Stimulated activated memory B cell treated with anti-CD40 and anti-IgM and Interleukin-4, amounts not matched to agents 10 μg/mL and 1 μg/mL and 100 μg/mL, for 72 hours (primary cell): ENCODE data around the gene S100A4.
"Not testable (repeated sequence)": the region's sequence is repeated elsewhere in the genome, so short reads cannot be mapped to it uniquely, and the experiment has no call there.

Experiments
- ATAC-seq: fragments of 150-1000 bp; cut with Tn5 transposase; 2 replicates; pipeline ENCODE4 v1.10.0; 2021
- H3K27ac Mint-ChIP-seq: one replicate; pipeline ENCODE4 v1.8.0; 2022; ENCODE audit warnings: mild to moderate bottlenecking, mixed read lengths
- H3K27me3 Mint-ChIP-seq: one replicate; pipeline ENCODE4 v1.8.0; 2022; ENCODE audit warnings: mixed read lengths
- H3K36me3 Mint-ChIP-seq: one replicate; pipeline ENCODE4 v1.8.0; 2022; ENCODE audit warnings: mixed read lengths
- H3K4me1 Mint-ChIP-seq: one replicate; pipeline ENCODE4 v1.8.0; 2022; ENCODE audit warnings: mixed read lengths
- H3K4me3 Mint-ChIP-seq: one replicate; pipeline ENCODE4 v1.8.0; 2022; ENCODE audit warnings: mild to moderate bottlenecking, moderate library complexity, mixed read lengths
- H3K9me3 Mint-ChIP-seq: one replicate; pipeline ENCODE4 v1.8.0; 2022; ENCODE audit warnings: mixed read lengths

Gene S100A4

DNA sequence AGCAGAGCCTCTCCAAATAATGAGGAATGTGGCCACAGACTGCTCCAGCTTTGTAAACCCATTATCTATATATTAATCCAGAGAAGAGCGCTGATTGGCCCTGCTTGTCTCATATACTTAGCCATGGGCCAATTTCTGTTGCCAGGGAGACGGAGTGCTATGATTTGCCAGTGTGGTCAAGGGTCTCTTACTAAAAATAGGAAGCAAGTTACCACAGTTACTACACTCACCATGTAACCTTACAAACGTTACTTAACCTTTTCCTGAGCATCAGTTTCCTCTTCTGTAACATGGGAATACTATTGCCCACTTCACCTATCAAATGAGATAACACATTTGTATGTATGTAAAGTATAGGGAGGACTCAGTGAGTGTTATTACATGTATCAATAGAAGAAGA lies 27.7 kb upstream of the S100A4 start:
- Mint-ChIP-seq H3K4me1 (peaks cover 29% of the 10 kb centered on the region), H3K27ac (peak overlapping the region; percentile 44), H3K9me3 (no peaks in the 10 kb centered on the region), H3K4me3 (no peak overlapping the region), H3K36me3 (no peaks in the 10 kb centered on the region), H3K27me3 (peaks cover 12% of the 10 kb centered on the region)
- no peak for ATAC-seq

DNA sequence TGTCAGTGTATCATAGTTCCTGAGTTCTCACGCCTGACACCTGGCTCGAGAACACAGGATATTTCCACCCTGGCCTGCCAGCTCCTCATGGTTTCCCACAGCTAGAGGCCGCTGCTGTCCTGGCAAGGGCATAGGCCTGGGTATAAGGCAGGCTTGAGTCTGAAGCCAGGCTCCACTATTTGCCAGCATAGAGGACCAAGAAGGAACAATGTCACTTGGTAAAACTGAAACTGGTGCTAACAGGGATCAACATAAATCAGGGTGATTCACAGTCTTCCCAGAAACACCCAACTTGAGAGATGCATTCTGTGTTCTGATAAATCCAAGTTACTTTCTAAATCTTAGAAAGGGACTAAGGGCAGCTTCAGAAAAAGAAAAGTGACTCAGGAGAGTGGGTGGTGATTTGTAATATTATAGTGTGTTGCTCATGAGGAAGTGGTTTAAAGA lies 27.0 kb upstream of the S100A4 start:
- Mint-ChIP-seq H3K4me1 (peaks cover 34% of the 10 kb centered on the region), H3K27me3 (peaks cover 4% of the 10 kb centered on the region), H3K9me3 (no peaks in the 10 kb centered on the region), H3K27ac (peak overlapping the region; percentile 44), H3K36me3 (no peaks in the 10 kb centered on the region), H3K4me3 (no peak overlapping the region)
- peak; percentile 93 for ATAC-seq

DNA sequence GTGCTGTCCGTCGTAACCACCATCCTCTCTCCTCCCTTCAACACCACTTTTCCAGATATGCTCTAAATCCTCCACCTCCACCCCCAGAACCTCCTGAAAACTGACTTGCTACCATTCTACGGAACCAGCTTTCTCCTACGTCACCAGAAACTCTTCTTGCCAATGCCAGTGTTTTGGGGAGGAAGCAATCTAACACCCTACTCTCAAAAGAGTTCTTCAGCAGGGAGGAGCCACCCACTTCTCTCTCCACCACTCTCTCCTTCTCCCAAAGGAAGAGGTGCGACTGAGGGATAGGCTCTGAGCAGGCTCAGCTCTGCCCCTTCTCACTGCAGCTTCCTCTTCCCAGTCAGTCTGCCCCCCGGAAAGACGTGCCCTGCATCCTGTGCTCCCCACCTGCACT lies 26.1 kb upstream of the S100A4 start:
- H3K27ac Mint-ChIP-seq, result no peak overlapping the region
- no peak for ATAC-seq
- no peak overlapping the region for H3K4me3 Mint-ChIP-seq
- no peaks in the 10 kb centered on the region for H3K9me3 Mint-ChIP-seq
- no peaks in the 10 kb centered on the region for H3K27me3 Mint-ChIP-seq
- no peaks in the 10 kb centered on the region for H3K36me3 Mint-ChIP-seq
- H3K4me1 Mint-ChIP-seq, result peaks cover 33% of the 10 kb centered on the region

DNA sequence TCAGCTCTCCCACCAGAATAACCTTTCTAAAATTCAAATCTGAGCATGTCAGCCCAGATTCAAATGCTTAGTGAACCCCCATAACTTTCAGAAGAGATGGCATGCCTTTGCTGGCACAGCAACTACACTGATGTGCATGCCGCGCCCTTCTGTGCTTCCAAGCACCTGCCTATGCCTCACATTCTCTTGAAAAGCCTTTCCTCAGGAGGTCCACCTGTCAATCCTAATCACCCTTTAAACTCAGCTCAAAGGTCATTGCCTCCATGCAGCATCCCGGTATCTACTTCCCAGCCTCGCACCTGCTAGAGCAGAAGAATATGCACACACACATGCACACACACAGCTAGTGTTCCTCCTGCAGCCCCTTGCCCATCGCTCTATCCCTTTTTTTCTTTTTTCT lies 25.3 kb upstream of the S100A4 start:
- ATAC-seq, result no peak
- peaks cover 42% of the 10 kb centered on the region for H3K4me1 Mint-ChIP-seq

DNA sequence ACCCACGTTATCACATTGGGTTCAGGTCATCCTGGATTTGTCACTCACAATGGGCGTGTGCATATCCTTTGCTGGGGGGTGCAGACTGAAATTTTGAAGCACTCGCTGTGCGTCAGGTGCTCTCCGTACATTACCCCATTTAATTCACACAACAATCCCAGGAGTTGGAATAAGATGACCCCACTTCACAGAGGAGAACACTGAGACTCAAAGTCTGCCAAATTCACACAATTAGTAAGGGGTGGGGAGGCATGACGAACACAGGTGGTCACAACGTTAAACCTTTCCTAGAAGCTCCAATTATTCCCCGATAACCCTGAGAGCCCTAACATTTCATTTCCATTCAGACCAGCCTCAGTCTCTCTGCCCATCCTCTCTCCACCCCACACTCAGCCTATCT lies 23.9 kb upstream of the S100A4 start:
- Mint-ChIP-seq H3K4me1 (peaks cover 51% of the 10 kb centered on the region), H3K9me3 (no peaks in the 10 kb centered on the region), H3K27ac (no peak overlapping the region), H3K4me3 (no peak overlapping the region), H3K27me3 (no peaks in the 10 kb centered on the region), H3K36me3 (no peaks in the 10 kb centered on the region)
- ATAC-seq, result no peak

More for the DNA sequence above, 25.3 kb upstream of the S100A4 start:
- Mint-ChIP-seq H3K9me3 (no peaks in the 10 kb centered on the region), H3K27ac (peak overlapping the region; percentile 12), H3K36me3 (no peaks in the 10 kb centered on the region), H3K27me3 (no peaks in the 10 kb centered on the region), H3K4me3 (no peak overlapping the region)

DNA sequence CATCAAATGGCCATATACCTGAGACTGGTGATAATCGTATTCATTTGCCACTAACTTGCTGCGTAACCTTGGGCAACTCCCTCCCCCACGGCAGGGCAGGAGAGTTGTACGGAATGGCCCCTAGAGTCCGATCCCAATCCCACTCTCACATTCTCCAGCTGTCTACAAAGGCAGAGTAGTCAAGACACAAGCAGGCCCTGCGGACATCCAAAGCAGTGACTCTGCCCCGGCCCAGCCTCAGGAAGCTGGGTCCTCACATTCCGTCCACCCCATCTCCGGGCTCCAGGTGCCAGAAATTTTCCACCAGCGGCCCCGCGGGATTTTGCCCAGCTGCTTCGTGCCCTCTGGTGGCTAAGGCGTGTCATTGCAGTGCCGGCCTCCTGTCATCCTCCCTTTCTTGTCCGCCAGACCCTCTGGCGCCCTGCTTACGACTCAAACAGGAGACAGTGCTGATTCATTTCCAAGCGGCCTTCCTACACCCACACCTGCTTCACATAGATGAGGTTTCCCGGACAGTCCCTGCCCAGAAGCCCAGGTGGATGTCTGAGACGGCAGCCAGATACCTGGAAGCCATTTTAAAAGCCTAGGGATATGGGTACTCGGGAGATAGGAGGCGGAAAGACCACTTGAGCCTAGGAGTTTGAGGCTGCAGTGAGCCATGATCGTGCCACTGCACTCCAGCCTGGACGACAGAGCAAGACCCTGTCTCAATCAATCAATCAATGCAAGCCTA lies 22.9 kb upstream of the S100A4 start:
- peak overlapping the region; percentile 58 for H3K27ac Mint-ChIP-seq
- H3K4me1 Mint-ChIP-seq, result peaks cover 51% of the 10 kb centered on the region
- ATAC-seq, result peak; percentile 53
- no peaks in the 10 kb centered on the region for H3K9me3 Mint-ChIP-seq
- no peaks in the 10 kb centered on the region for H3K27me3 Mint-ChIP-seq
- peak overlapping the region; percentile 65 for H3K4me3 Mint-ChIP-seq
- no peaks in the 10 kb centered on the region for H3K36me3 Mint-ChIP-seq

DNA sequence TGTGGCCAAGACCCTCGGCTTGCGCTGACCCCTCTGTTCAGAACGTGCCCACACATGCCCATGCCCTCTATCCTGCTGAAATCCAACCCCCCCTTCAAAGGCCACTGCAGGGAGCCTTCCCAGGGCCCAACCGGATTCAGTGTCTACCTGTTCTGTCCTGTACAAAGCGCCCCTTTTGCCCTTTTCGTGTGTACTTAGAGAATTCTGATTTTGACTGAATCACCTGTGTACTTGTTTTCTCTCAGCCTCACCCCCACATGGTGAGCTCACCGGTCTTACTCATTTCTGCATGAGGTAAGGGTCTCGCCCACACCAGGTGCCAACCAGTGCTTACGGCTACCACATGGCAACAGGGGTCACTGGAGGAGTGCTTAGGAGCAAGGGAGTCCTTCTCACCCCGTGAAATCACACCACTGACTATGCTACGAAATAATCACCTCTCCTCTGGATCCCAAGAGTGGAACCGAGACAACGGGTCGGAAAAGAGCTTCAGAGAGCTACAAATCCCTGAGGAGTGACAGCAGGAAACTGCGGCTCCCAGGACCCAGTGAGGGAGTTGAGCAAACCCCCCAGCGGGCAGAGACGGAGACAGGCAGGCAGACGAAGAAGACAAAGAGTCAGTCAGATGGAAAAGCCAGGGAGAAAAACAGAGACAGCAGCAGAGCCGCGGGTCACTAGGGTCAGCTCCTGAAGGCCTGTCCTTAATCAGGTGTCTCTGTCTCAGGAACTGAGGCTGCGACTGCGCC lies 22.2 kb upstream of the S100A4 start:
- Mint-ChIP-seq H3K4me1 (peaks cover 45% of the 10 kb centered on the region), H3K9me3 (no peaks in the 10 kb centered on the region), H3K36me3 (no peaks in the 10 kb centered on the region), H3K27ac (peak overlapping the region; percentile 58), H3K4me3 (no peak overlapping the region), H3K27me3 (no peaks in the 10 kb centered on the region)
- no peak for ATAC-seq

DNA sequence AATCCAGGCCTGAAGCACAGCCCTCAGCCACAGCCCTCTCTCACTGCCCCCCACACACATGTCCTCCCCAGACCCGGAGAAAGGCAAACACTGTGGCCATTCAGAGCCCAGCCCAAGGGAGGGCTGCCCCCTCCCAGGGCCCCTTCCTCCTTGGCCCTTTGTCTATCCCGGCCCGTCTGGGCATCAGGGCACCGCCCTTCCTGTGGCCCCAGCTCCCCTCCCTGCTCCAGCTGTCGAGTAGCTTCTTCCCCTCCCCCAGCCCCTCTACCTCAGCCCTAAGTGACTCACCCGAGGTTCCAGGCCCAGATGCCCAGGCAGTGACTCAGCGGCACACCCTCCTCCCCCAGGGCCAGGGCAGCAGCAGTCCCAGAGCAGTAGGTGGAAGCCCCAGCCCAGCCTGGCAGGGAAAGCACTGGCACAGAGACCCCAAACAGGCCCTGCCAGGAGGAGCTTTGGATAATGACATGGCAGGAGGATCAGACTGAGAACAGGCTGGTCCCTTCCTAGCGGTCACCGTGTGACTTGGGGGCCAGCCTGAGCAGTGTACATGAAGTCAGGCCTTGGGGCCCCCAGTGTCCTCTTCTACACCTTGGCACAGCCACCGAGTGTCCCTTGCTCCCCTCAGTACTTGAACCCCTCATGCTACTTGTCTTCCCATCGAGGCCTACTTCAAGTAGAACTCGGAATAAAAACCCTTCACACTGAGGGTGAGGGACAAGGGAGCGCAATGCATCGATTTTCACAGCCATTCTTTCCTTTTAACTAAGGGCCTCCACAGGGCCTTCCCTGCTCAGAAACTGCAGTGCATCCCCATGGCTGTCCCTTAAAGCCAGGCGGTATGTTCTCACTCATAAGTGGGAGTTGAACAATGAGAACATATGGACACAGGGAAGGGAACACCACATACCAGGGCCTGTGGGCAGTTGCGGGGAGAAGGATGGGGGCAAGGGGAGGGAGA lies 21.1 kb upstream of the S100A4 start:
- Mint-ChIP-seq H3K9me3 (no peaks in the 10 kb centered on the region), H3K36me3 (no peaks in the 10 kb centered on the region), H3K27ac (peak overlapping the region; percentile 89), H3K4me3 (peak overlapping the region; percentile 8), H3K4me1 (peaks cover 40% of the 10 kb centered on the region), H3K27me3 (no peaks in the 10 kb centered on the region)
- ATAC-seq, result peak; percentile 81

DNA sequence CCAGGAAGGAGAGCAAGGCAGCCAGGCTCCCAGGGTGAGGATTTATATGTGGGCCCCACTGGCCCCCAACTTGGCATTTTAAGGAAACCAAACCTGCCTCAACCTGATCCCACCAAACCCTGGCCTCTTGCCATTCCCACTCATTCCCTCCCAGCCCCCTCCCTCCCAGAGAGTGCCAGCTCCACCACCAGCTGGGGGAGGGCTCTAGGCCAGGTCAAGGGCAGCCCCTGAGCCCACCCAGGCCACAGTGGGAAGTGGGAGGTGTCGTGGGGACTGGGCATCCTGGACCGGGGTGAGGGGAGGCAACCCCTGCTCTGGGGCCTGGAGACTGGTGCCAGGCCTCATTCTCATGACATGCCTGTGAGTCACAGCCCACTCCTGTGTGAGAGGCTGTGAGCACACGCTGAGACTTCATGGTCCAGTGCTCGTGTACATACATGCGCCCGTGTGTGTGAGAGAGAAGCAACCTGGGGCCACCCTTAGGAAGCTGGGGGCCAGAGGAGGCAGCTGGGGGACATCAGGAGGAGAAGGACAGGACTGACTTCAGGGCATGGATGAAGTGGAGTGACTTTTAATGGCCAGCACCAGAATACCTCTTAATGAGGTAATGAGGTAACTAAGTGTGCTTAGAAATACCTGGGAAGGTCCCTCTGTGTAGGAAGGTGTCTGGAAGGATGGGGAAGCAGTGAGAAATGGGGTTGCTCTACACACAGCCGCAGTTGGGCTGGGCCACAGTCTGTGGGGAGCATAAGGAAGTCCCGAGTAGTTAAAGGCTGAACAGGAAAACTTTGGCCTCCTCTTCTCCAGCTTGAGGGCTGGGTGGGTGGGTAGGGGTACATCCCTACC lies 20.1 kb upstream of the S100A4 start, which contains the start of gene S100A2:
Gene S100A2 (minus strand): TSS at position 316 of the 846 bp plus-strand sequence. CDS start 1,967 bp downstream, outside the sequence.
- peak within 1 kb of the TSS; percentile 18 for H3K4me3 Mint-ChIP-seq
- peak; percentile 77 for ATAC-seq
- H3K36me3 Mint-ChIP-seq, result no peaks in the 10 kb centered on the region
- H3K27me3 Mint-ChIP-seq, result no peaks in the 10 kb centered on the region
- H3K4me1 Mint-ChIP-seq, result peaks cover 40% of the 10 kb centered on the region
- no peaks in the 10 kb centered on the region for H3K9me3 Mint-ChIP-seq
- peak within 1 kb of the TSS; percentile 89 for H3K27ac Mint-ChIP-seq

DNA sequence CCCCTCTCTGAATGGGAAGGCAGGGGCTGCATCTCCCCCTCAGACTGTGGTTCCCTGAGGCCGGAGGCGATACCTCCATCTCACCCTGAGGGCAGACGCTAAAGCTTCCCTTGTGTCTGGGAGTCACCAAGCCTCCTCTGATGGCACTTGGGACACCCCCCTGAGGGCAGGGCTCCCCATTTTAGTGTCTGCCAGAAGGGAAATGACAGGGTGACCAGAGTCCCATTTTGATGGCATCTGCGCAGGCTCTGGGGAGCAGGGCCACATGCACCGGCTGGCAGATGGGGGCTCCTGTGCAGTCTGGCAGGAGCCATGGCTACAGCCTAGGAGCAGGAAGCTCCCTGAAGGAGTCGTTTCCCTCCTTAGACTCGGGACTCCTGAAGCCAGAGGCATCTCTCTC lies 18.4 kb upstream of the S100A4 start:
- Mint-ChIP-seq H3K27ac (no peak overlapping the region), H3K27me3 (no peaks in the 10 kb centered on the region), H3K36me3 (no peaks in the 10 kb centered on the region), H3K4me3 (no peak overlapping the region), H3K4me1 (peaks cover 40% of the 10 kb centered on the region), H3K9me3 (no peaks in the 10 kb centered on the region)
- no peak for ATAC-seq

DNA sequence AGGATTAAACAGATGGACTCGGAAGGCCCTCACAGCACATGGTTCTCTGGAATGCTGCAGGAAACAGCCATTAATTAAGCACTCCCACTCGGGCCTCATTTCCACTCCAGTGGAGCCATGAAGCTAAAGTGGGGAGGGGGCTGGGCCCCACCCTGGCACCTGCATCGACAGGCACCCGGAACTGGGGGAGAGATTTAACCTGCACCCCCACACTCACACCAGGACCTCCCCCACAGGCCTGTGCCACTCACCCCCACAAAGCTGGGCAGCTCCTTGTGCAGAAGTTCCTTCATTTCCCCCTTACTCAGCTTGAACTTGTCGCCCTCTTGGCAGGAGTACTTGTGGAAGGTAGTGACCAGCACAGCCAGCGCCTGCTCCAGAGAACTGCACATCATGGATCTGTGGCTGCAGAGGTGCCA lies 17.9 kb upstream of the S100A4 start:
- no peaks in the 10 kb centered on the region for H3K27me3 Mint-ChIP-seq
- H3K4me1 Mint-ChIP-seq, result peaks cover 35% of the 10 kb centered on the region
- ATAC-seq, result no peak
- no peaks in the 10 kb centered on the region for H3K36me3 Mint-ChIP-seq
- no peaks in the 10 kb centered on the region for H3K9me3 Mint-ChIP-seq
- no peak overlapping the region for H3K4me3 Mint-ChIP-seq
- no peak overlapping the region for H3K27ac Mint-ChIP-seq

DNA sequence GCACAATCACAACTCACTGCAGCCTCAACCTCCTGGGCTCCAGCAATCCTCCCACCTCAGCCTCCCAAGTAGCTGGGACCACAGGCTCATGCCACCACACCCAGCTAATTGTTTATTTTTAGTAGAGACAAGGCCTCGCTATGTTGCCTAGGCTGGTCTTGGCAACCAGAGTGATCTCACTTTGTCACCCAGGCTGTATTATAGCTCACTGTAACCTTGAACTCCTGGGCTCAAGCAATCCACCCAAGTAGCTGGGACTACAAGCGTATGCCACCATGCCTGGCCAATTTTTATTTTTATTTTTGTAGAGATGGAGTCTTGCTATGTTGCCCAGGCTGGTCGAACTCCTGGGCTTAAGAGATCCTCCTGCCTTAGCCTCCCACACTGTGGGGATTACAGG lies 16.4 kb upstream of the S100A4 start:
- not testable (repeated sequence) for H3K36me3 Mint-ChIP-seq, H3K27me3 Mint-ChIP-seq, ATAC-seq, H3K9me3 Mint-ChIP-seq, H3K4me3 Mint-ChIP-seq, H3K27ac Mint-ChIP-seq
- peaks cover 21% of the 10 kb centered on the region for H3K4me1 Mint-ChIP-seq

DNA sequence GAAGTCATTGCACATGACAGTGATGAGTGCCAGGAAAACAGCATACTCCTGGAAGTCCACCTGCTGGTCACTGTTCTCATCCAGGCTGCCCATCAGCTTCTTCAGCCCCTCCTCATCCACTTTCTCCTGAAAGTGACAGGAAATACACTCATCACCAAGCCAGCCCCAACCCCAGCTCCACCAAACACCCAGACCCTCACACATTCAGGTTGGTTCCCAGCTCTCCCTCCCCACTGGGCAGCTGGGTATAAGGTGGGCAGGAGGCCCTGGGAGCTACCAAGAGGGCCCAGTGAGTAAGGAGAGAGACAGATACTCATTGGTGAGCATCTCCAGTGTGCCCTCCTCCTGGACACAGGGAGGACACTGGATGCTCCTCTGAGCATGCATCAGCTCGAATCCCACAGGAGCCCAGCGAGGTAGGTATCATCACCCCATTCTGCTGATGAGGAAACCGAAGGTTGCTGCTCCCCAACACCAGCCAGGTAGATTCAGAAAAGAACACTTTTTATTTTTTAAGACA lies 15.9 kb upstream of the S100A4 start:
- Mint-ChIP-seq H3K27ac (no peak overlapping the region), H3K27me3 (no peaks in the 10 kb centered on the region), H3K4me3 (no peak overlapping the region), H3K4me1 (peaks cover 16% of the 10 kb centered on the region), H3K36me3 (no peaks in the 10 kb centered on the region), H3K9me3 (no peaks in the 10 kb centered on the region)
- ATAC-seq, result no peak

DNA sequence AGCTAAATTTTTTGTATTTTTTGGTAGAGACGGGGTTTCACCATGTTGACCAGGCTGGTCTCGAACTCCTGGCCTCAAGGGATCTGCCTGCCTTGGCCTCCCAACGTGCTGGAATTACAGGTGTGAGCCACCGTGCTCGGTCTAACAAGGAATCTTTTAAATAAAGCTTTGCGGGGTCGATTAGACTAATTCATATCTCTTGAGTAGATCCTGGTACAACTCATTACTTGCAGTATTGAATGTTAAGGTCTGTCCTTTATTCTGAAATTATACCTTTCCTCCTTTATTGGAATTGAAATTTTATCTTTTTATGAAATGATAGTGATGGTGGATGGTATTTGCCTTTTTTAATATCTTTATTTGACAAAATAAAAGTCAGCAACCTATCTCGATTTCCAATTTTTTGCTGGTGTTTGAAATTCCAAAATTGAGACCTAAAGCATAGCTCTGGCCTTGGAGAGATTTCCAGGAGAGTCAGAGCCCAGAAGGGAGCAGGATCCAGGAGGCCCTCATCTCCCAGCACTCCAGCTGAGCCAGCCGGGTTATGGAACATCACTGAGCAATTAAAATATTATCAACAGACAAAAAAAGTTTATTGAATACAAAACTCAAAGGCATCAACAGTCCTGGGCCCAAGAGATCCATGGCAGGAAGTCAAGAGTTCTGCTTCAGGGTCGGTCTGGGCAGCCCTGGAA lies 15.3 kb upstream of the S100A4 start:
- Mint-ChIP-seq H3K27ac (no peak overlapping the region), H3K27me3 (no peaks in the 10 kb centered on the region), H3K36me3 (no peaks in the 10 kb centered on the region), H3K9me3 (no peaks in the 10 kb centered on the region), H3K4me1 (peaks cover 10% of the 10 kb centered on the region), H3K4me3 (no peak overlapping the region)
- no peak for ATAC-seq
